22Rv1 (cell line): Measurements from ENCODE around the gene TOR1AIP2.

Experiments used
- ZFX ChIP-seq: fragments of 450-650 bp; IDR thresholded peaks from 2 replicates; pipeline ENCODE4 v1.6.1; 2017; ENCODE audit warnings: antibody characterized with exemption, borderline replicate concordance
- TF ChIP-seq, protein P1 (sequence below): fragments of 450-650 bp; IDR thresholded peaks from 2 replicates; pipeline ENCODE4 v1.5.1; 2017; ENCODE audit warnings: mild to moderate bottlenecking

DNA sequence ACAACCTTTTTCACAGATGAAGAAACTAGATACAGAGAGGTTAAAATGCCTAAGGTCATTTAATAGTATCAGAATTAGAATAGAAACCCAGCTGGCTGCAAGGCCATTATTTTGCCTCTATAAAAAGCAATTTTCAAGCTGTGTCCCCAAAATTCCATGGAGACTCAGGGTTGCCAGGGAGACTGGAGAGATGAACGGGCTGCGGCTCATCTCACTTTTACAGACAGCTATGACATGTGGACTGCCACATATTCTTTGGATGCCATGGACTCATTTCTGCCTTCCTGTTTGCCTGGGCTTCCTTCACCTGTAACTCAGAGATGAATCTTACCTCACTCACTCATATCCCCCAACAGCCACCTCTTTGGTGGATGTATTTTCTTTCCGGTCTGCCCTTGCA lies 17.0 kb downstream of the TOR1AIP2 start:
- TF ChIP-seq, protein P1, sequence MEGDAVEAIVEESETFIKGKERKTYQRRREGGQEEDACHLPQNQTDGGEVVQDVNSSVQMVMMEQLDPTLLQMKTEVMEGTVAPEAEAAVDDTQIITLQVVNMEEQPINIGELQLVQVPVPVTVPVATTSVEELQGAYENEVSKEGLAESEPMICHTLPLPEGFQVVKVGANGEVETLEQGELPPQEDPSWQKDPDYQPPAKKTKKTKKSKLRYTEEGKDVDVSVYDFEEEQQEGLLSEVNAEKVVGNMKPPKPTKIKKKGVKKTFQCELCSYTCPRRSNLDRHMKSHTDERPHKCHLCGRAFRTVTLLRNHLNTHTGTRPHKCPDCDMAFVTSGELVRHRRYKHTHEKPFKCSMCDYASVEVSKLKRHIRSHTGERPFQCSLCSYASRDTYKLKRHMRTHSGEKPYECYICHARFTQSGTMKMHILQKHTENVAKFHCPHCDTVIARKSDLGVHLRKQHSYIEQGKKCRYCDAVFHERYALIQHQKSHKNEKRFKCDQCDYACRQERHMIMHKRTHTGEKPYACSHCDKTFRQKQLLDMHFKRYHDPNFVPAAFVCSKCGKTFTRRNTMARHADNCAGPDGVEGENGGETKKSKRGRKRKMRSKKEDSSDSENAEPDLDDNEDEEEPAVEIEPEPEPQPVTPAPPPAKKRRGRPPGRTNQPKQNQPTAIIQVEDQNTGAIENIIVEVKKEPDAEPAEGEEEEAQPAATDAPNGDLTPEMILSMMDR = no peak
- no peak for TF ChIP-seq ZFX
